ENCODE results near the gene TMEM62.

GRCh38 chr15:43121863-43122262 is 11.5 kb upstream of the TMEM62 start:
- no peak for TF ChIP-seq CTCF (IDR thresholded peaks at IDR 0.05; ENCODE audit: poor library complexity)
- TF ChIP-seq EZH2 (IDR thresholded peaks at IDR 0.05; ENCODE audit: borderline replicate concordance) = no peak
- no peak for TF ChIP-seq EZH2phosphoT487 (IDR thresholded peaks at IDR 0.05; ENCODE audit: low read depth, severe bottlenecking, unreplicated experiment)

All from hepatocyte (in vitro differentiated cells).